Immature natural killer cell (primary cell): ENCODE results near the gene RFC2. TPM values are rescaled to one million over a fixed set of nuclear protein-coding genes. Genes with fewer than 3 reads are reported as not detected.
"Not testable (repeated sequence)": the region's sequence is repeated elsewhere in the genome, so short reads cannot be mapped to it uniquely, and the experiment has no call there.

Source experiments
- DNase-seq, 3 donors: peaks; one replicate each; pipeline ENCODE4 v3.0.0; 2022; ENCODE audit warnings: mixed read lengths in 1 of 3
- H3K27ac Mint-ChIP-seq, 6 donors: one replicate each; pipeline ENCODE4 v1.8.0; 2020; ENCODE audit warnings: mixed read lengths in 6 of 6, mild to moderate bottlenecking in 5 of 6, inconsistent platforms in 4 of 6, moderate library complexity in 3 of 6
- H3K27me3 Mint-ChIP-seq, 3 donors: one replicate each; pipeline ENCODE4 v1.8.0; 2020 to 2021; ENCODE audit warnings: low read depth in 3 of 3, mild to moderate bottlenecking in 3 of 3, mixed read lengths in 3 of 3, moderate library complexity in 3 of 3, inconsistent platforms in 1 of 3
- H3K36me3 Mint-ChIP-seq, 3 donors: one replicate each; pipeline ENCODE4 v1.8.0; 2020; ENCODE audit warnings: mixed read lengths in 3 of 3, inconsistent platforms in 2 of 3, mild to moderate bottlenecking in 2 of 3
- H3K4me1 Mint-ChIP-seq, 2 donors: one replicate each; pipeline ENCODE4 v1.8.0; 2020; ENCODE audit warnings: inconsistent platforms in 2 of 2, mild to moderate bottlenecking in 2 of 2, mixed read lengths in 2 of 2, moderate library complexity in 1 of 2
- H3K4me3 Mint-ChIP-seq, 5 donors: one replicate each; pipeline ENCODE4 v1.8.0; 2020; ENCODE audit warnings: mild to moderate bottlenecking in 5 of 5, mixed read lengths in 5 of 5, inconsistent platforms in 3 of 5, moderate library complexity in 3 of 5
- H3K9me3 Mint-ChIP-seq, 6 donors: one replicate each; pipeline ENCODE4 v1.8.0; 2020; ENCODE audit warnings: mild to moderate bottlenecking in 6 of 6, mixed read lengths in 6 of 6, inconsistent platforms in 4 of 6, moderate library complexity in 3 of 6
- polyA plus RNA-seq, 3 donors: library from polyadenylated mRNA; unstranded; fragments of 300-500 nt; fragmentation: Illumina TruSeq; gene quantifications; one replicate each; pipeline ENCODE4 v1.2.3, GENCODE V29; 2021

The RFC2 gene
- polyA plus RNA-seq, 3 donors from 2014 or later = 48.1 to 79.5 (median 63.0) TPM

GRCh38 chr7:74225400-74225799, 28.8 kb downstream of the RFC2 start:
- H3K36me3 Mint-ChIP-seq = peaks cover 4 to 18% (median 14%) of the 10 kb centered on the region in 3 donors
- peak overlapping the region; percentile 69 to 86 (median 82) for H3K27ac Mint-ChIP-seq
- H3K27me3 Mint-ChIP-seq = peaks cover 0 to 6% (median 3%) of the 10 kb centered on the region in 3 donors
- DNase-seq = peak; percentile 34 to 58 (median 58)
- H3K9me3 Mint-ChIP-seq = no peaks in the 10 kb centered on the region
- H3K4me1 Mint-ChIP-seq = peaks cover 33 to 49% of the 10 kb centered on the region in 2 donors
- peak overlapping the region; percentile 30 to 64 (median 58) for H3K4me3 Mint-ChIP-seq

- Mint-ChIP-seq H3K36me3 (peaks cover 4 to 18% (median 14%) of the 10 kb centered on the region in 3 donors), H3K4me3 (peak overlapping the region in 4 of 5 donors; percentile 30 to 64 (median 48)), H3K4me1 (peaks cover 33 to 45% of the 10 kb centered on the region in 2 donors), H3K27ac (peak overlapping the region; percentile 69 to 86 (median 82))
- H3K27me3 Mint-ChIP-seq, H3K9me3 Mint-ChIP-seq, DNase-seq: not testable (repeated sequence)
These were observed 29.3 kb downstream of the RFC2 start for GRCh38 chr7:74224907-74225306.

DNA sequence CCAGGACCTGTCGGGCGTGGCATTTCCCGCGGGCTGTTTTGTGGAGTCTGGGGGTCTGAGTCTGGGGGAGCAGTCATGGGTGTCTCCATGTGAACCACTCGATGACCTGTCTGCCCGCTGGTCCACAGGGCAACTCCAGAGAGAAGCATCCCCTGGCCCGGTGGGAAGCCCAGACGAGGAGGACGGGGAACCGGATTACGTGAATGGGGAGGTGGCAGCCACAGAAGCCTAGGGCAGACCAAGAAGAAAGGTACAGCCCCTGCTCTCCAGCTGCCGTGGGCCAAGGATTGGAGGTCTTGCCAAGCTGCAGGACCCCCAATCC, 29.7 kb downstream of the RFC2 start:
- no peak overlapping the region for H3K4me3 Mint-ChIP-seq

GRCh38 chr7:74223711-74224510, 30.3 kb downstream of the RFC2 start:
- no peak overlapping the region for H3K4me3 Mint-ChIP-seq

More for the DNA sequence above, 29.7 kb downstream of the RFC2 start:
- peaks cover 31 to 42% of the 10 kb centered on the region in 2 donors for H3K4me1 Mint-ChIP-seq
- peaks cover 4 to 17% (median 13%) of the 10 kb centered on the region in 3 donors for H3K36me3 Mint-ChIP-seq
- peaks cover 0 to 6% (median 3%) of the 10 kb centered on the region in 3 donors for H3K27me3 Mint-ChIP-seq
- H3K9me3 Mint-ChIP-seq = no peaks in the 10 kb centered on the region
- no peak for DNase-seq
- H3K27ac Mint-ChIP-seq = no peak overlapping the region

DNA sequence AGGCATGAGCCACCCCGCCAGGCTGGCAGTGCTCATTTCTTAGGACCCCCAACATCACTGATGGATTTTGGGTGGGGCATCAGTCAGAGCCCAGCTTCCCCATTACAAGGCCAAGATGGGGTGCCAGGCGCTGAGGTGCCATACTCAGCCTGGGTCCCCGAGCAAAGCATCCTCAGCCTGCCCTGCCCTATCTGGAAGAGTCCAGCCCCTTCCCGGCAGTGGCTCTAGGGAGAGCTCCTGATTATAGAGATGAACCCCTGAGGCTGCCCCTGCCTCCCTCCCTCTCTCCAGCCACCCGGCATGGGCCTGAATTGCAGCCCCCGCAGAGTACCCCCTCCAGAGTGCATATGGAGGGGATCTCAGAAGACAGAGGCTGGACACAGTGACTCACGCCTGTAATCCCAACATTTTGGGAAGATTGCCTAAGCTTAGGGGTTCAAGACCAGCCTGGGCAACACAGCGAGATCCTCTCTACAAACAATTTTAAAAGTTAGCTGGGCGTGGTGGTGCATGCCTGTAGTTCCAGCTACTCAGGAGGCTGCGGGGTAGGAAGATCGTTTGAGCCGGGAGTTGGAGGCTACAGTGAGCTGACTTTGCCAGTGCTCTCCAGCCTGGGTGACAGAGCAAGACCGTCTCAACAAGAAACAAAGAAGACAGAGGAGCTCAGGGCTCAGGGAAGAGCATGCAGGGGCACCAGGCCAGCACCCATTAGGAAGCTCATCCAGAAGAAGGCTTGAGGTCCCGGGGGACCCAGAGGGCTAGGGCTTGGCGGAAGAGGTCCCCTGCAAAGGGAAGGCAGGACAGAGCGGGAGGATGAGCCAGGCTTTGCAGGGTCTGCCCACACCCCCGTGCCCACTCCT, 31.1 kb downstream of the RFC2 start:
- H3K36me3 Mint-ChIP-seq = peaks cover 4 to 17% (median 12%) of the 10 kb centered on the region in 3 donors
- H3K4me3 Mint-ChIP-seq = no peak overlapping the region
- DNase-seq = no peak
- peak overlapping the region in 4 of 6 donors; percentile 33 to 68 (median 58) for H3K27ac Mint-ChIP-seq
- peaks cover 30 to 44% of the 10 kb centered on the region in 2 donors for H3K4me1 Mint-ChIP-seq
- H3K9me3 Mint-ChIP-seq = no peaks in the 10 kb centered on the region
- peaks cover 0 to 4% (median 3%) of the 10 kb centered on the region in 3 donors for H3K27me3 Mint-ChIP-seq

More at GRCh38 chr7:74223711-74224510, 30.3 kb downstream of the RFC2 start:
- Mint-ChIP-seq H3K36me3 (peaks cover 4 to 14% (median 9%) of the 10 kb centered on the region in 3 donors), H3K27me3 (peaks cover 0 to 4% (median 3%) of the 10 kb centered on the region in 3 donors), H3K4me1 (peaks cover 26 to 40% of the 10 kb centered on the region in 2 donors), H3K27ac (peak overlapping the region in 3 of 6 donors; percentile 33 to 59 (median 57)), H3K9me3 (no peaks in the 10 kb centered on the region)
- no peak for DNase-seq

DNA sequence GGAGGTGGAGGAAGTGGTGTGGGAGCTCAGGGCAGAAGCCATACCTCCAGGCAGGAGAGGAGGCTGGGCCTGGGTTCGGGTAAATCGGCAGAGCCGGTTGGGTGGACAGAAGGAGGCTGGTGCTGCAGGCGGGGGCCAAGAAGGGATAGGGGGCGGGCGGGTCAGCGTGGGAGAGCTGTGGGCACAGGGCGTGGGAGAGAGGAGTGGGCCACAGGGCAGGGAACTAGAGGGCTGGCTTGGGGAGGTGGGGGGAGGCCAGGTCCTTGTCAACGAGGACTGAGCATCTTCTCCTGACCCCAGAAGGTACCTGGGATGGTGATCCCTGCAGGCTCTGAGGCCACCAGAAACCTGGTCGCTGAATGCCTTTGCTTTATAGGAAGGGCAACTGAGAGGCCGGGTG, 32.5 kb downstream of the RFC2 start:
- peaks cover 3 to 9% (median 8%) of the 10 kb centered on the region in 3 donors for H3K27me3 Mint-ChIP-seq
- H3K9me3 Mint-ChIP-seq = no peaks in the 10 kb centered on the region
- H3K36me3 Mint-ChIP-seq = peaks cover 8 to 19% (median 14%) of the 10 kb centered on the region in 3 donors
- peaks cover 36 to 51% of the 10 kb centered on the region in 2 donors for H3K4me1 Mint-ChIP-seq
- H3K27ac Mint-ChIP-seq = no peak overlapping the region
- no peak for DNase-seq
- no peak overlapping the region for H3K4me3 Mint-ChIP-seq

DNA sequence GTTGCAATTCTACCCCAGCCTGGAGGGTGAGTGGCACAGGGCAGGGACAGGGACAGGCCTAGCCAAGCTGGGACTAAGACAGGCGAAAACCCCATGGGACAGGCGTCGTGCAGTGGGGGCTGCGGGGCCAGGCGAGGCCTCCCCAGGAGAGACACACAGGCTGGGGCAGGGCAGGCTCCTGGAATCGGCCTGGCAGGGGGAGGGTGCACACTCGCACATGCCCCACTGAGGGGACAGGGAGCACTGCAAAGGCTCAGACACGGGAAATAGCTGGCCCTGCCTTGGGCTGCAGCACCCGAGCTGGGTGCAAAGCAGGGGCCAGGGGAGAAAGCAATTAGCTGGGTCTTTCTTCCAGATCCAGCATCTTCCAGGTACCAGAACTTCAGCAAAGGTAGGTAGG, 34.0 kb downstream of the RFC2 start:
- H3K4me1 Mint-ChIP-seq = peaks cover 36 to 48% of the 10 kb centered on the region in 2 donors
- peak overlapping the region in 2 of 6 donors; percentile 12 to 28 for H3K27ac Mint-ChIP-seq
- no peak for DNase-seq

DNA sequence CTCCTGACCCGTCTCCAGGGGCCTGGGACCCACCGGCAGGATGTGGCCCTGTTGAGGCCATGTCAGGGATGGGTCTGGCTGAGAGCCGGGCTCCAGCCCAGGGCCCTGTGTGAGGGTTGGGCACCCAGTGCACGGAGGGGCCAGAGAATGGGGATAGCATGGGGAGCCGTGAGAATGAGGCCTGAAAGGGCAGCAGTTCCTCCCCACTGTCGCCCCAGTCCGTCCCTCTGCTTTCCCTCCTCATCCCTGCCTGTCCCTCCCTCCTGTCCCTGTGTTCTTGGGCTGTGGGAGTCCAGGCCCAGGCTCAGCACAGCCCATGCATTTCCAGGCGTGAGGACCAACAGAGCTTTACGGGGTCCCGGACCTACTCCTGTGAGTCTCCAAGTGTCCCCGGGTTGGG, 34.8 kb downstream of the RFC2 start:
- DNase-seq = no peak
- H3K4me3 Mint-ChIP-seq = peak overlapping the region in 1 of 5 donors; percentile 10
- peaks cover 33 to 46% of the 10 kb centered on the region in 2 donors for H3K4me1 Mint-ChIP-seq
- H3K36me3 Mint-ChIP-seq = peaks cover 4 to 14% (median 11%) of the 10 kb centered on the region in 3 donors
- no peak overlapping the region for H3K27ac Mint-ChIP-seq
- H3K27me3 Mint-ChIP-seq = peaks cover 3 to 7% (median 7%) of the 10 kb centered on the region in 3 donors
- H3K9me3 Mint-ChIP-seq = no peaks in the 10 kb centered on the region

More for the DNA sequence above, 34.0 kb downstream of the RFC2 start:
- no peaks in the 10 kb centered on the region for H3K9me3 Mint-ChIP-seq
- H3K27me3 Mint-ChIP-seq = peaks cover 3 to 7% (median 7%) of the 10 kb centered on the region in 3 donors
- H3K4me3 Mint-ChIP-seq = no peak overlapping the region
- H3K36me3 Mint-ChIP-seq = peaks cover 4 to 14% (median 11%) of the 10 kb centered on the region in 3 donors

DNA sequence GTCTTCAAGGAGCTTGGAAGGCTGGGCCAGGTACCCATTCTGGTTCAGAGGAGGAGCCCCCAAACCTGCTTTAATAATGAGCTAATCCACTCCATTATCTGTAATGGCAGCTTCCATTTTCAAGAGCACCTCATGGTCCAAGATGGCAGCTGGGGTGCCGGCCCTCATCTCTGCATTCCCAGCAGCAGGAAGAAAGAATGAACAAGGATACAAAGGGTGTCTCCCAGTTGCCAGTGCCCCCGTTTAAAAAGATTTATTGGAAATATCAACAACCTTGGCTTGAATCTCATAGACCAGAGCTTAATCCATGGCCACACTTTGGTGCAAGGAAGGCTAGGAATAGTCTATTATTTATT, 35.9 kb downstream of the RFC2 start:
- Mint-ChIP-seq H3K4me1 (peaks cover 33 to 39% of the 10 kb centered on the region in 2 donors), H3K27ac (peak overlapping the region; percentile 72 to 98 (median 88)), H3K36me3 (peaks cover 4 to 12% (median 9%) of the 10 kb centered on the region in 3 donors), H3K9me3 (no peaks in the 10 kb centered on the region), H3K27me3 (peaks cover 3 to 7% (median 6%) of the 10 kb centered on the region in 3 donors), H3K4me3 (peak overlapping the region; percentile 66 to 84 (median 78))
- DNase-seq = no peak

DNA sequence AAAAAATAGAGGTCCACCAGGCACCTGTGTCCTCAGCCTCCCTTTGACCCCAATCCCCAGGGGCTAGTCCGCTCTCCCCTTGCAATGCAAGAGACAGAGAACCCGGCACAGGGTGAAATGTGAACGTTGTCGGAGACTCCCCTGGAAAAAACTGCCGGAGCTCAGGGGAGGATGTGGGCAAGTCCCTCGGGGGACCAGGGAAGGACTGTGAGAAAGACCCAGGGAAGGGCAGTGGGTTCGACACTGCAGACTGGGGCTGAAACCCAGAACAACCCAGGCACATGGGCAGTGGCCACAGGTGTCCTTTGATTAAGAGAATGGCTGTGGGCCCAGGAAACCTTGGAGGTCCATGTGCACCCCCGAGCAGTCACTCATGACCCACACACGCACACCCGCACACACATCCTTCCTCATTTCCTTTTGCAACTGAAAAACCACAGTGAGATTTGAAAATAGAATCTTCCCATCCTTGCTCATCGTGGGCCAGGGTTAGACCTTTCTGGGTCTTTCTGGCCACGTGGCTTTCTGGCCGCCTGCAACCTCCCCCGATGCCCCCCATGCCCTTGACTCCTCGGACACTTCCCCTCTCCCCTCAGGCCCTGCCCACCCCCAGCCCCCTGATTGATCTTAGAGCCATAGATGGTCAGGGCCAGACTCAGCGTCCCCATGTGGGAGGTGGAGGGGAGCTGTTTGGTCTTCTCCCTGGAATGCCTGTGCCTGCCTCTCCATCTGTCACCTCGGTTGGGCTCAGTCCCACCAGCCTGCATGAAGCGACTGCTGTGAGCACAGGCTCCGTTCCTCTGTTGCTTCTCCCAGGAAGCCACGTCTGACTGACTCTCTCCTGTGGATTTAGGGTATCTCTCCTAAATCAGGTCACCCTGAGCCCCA, 36.5 kb downstream of the RFC2 start:
- peaks cover 35 to 38% of the 10 kb centered on the region in 2 donors for H3K4me1 Mint-ChIP-seq
- H3K27me3 Mint-ChIP-seq = peaks cover 3 to 7% (median 6%) of the 10 kb centered on the region in 3 donors
- peak overlapping the region; percentile 82 to 98 (median 92) for H3K27ac Mint-ChIP-seq
- H3K4me3 Mint-ChIP-seq = peak overlapping the region; percentile 66 to 84 (median 78)
- peaks cover 4 to 9% (median 9%) of the 10 kb centered on the region in 3 donors for H3K36me3 Mint-ChIP-seq
- peak; percentile 56 to 67 (median 63) for DNase-seq
- no peaks in the 10 kb centered on the region for H3K9me3 Mint-ChIP-seq

DNA sequence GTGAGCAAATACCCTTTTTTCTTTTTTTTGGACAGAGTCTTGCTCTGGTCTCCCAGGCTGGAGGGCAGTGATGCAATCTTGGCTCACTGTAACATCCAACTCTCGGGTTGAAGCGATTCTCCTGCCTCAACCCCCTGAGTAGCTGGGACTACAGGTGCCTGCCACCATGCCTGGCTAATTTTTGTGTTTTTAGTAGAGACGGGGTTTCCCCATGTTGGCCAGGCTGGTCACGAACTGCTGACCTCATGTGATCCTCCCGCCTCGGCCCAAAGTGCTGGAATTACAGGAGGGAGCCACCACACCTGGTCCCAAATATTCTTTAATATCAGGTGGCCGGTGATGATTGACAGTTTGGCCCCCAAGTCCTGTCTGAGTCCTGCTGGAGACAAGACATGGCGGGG, 37.8 kb downstream of the RFC2 start:
- Mint-ChIP-seq H3K27ac (peak overlapping the region; percentile 82 to 98 (median 88)), H3K4me1 (peaks cover 40 to 50% of the 10 kb centered on the region in 2 donors), H3K4me3 (peak overlapping the region; percentile 48 to 76 (median 63))

DNA sequence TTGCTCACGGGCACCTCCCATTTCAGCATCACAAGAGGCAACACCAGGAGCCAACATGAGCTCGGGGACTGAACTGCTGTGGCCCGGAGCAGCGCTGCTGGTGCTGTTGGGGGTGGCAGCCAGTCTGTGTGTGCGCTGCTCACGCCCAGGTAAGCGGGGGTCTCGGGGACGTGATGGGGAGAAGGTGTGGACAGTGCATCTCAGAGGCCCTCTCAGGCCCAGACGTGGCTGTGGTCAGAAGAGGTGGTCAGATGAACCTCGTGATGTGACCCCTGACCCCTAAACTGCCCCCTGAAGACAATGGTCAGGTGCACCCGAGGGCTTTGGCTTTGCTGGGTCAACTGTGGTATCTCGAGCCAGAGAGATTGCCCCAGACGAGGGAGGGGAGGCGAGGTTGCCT, 38.3 kb downstream of the RFC2 start:
- peaks cover 4 to 9% (median 9%) of the 10 kb centered on the region in 3 donors for H3K36me3 Mint-ChIP-seq
- peak overlapping the region; percentile 53 to 94 (median 84) for H3K27ac Mint-ChIP-seq
- peak overlapping the region in 2 of 5 donors; percentile 1 to 13 for H3K4me3 Mint-ChIP-seq
- H3K27me3 Mint-ChIP-seq = peaks cover 6% of the 10 kb centered on the region in 3 donors
- H3K9me3 Mint-ChIP-seq = no peaks in the 10 kb centered on the region
- no peak for DNase-seq
- H3K4me1 Mint-ChIP-seq = peaks cover 40 to 51% of the 10 kb centered on the region in 2 donors

More for the DNA sequence above, 37.8 kb downstream of the RFC2 start:
- DNase-seq = no peak
- peaks cover 6% of the 10 kb centered on the region in 3 donors for H3K27me3 Mint-ChIP-seq
- no peaks in the 10 kb centered on the region for H3K9me3 Mint-ChIP-seq
- peaks cover 4 to 9% (median 9%) of the 10 kb centered on the region in 3 donors for H3K36me3 Mint-ChIP-seq
